IMR-90 (cell line): ENCODE data around the gene SLC4A8. TPM values are rescaled to one million over a fixed set of nuclear protein-coding genes. Genes with fewer than 3 reads are reported as not detected.

Source experiments
- ATAC-seq: fragments of 200-7000 bp; cut with Tn5 transposase; 2 replicates; pipeline ENCODE4 v1.9.1; 2020; ENCODE audit warnings: low read depth, mild to moderate bottlenecking, moderate library complexity
- BruUV-seq: library from RNA; stranded (reverse); fragments of 400-500 nt; replicated peaks from 2 replicates; lab custom pipeline; 2021; lab: Mats Ljungman, UMichigan
- CTCF ChIA-PET: fragments of 300-600 bp; formaldehyde crosslinking; extraction: SDS; loops from one replicate; lab custom pipeline; 2021; ENCODE audit warnings: antibody characterized with exemption; lab: Yijun Ruan, JAX
- POLR2A ChIA-PET: fragments of 300-600 bp; sonication (Branson Sonifier 250); formaldehyde crosslinking; loops from one replicate; lab custom pipeline; 2022; ENCODE audit warnings: antibody characterized with exemption; ENCODE audit not compliant: unreplicated experiment; lab: Charles Lee
- DNase-seq: peaks from one replicate; pipeline ENCODE4 v3.0.0; 2013
- H2AFZ ChIP-seq: replicated peaks from 2 replicates; pipeline ENCODE3; 2013; ENCODE audit warnings: low read length, mild to moderate bottlenecking; ENCODE audit not compliant: poor library complexity
- H2AK5ac ChIP-seq: 2 replicates; pipeline ENCODE4 v1.6.1; 2013; ENCODE audit warnings: low read depth, low read length, inconsistent platforms
- H2AK9ac ChIP-seq: replicated peaks from 2 replicates; pipeline ENCODE3; 2013; ENCODE audit warnings: mild to moderate bottlenecking, low read depth, low read length, moderate library complexity; ENCODE audit not compliant: poor library complexity
- H2BK120ac ChIP-seq: 2 replicates; pipeline ENCODE4 v1.6.1; 2013; ENCODE audit warnings: low read depth, low read length, inconsistent platforms
- H2BK15ac ChIP-seq: 3 replicates; pipeline ENCODE4 v1.6.1; 2013; ENCODE audit warnings: low read depth, low read length, inconsistent platforms
- H2BK20ac ChIP-seq: 2 replicates; pipeline ENCODE4 v1.6.1; 2013; ENCODE audit warnings: low read depth, mild to moderate bottlenecking, inconsistent platforms, low read length, moderate library complexity
- H2BK5ac ChIP-seq: 2 replicates; pipeline ENCODE4 v1.6.1; 2013; ENCODE audit warnings: mild to moderate bottlenecking, low read depth, low read length, inconsistent platforms; ENCODE audit not compliant: poor library complexity, severe bottlenecking
- H3K14ac ChIP-seq: replicated peaks from 2 replicates; pipeline ENCODE4 v1.6.1; 2013; ENCODE audit warnings: low read depth, low read length, inconsistent platforms
- H3K18ac ChIP-seq: 2 replicates; pipeline ENCODE4 v1.6.1; 2013; ENCODE audit warnings: low read depth, low read length, control low read depth
- H3K23ac ChIP-seq: 2 replicates; pipeline ENCODE4 v1.6.1; 2013; ENCODE audit warnings: low read depth, low read length, inconsistent platforms
- H3K27ac ChIP-seq: 2 replicates; pipeline ENCODE4 v1.5.1; 2013; ENCODE audit warnings: mild to moderate bottlenecking, control low read depth, low read length; ENCODE audit not compliant: insufficient read depth
- H3K27me3 ChIP-seq: 2 replicates; pipeline ENCODE4 v1.6.1; 2013; ENCODE audit warnings: low read length; ENCODE audit not compliant: control insufficient read depth, insufficient read depth
- H3K36me3 ChIP-seq: 2 replicates; pipeline ENCODE4 v1.6.1; 2013; ENCODE audit warnings: low read length, mixed read lengths; ENCODE audit not compliant: control insufficient read depth, insufficient read depth
- H3K4ac ChIP-seq: 2 replicates; pipeline ENCODE4 v1.6.1; 2013; ENCODE audit warnings: low read depth, low read length, inconsistent platforms
- H3K4me1 ChIP-seq: 2 replicates; pipeline ENCODE4 v1.6.1; 2013; ENCODE audit warnings: low read length, mixed read lengths; ENCODE audit not compliant: control insufficient read depth, insufficient read depth
- H3K4me2 ChIP-seq: 2 replicates; pipeline ENCODE4 v1.6.1; 2013; ENCODE audit warnings: low read depth, mild to moderate bottlenecking, control low read depth, low read length, moderate library complexity
- H3K4me3 ChIP-seq: 2 replicates; pipeline ENCODE4 v1.5.1; 2013; ENCODE audit warnings: low read depth, mild to moderate bottlenecking, control low read depth, low read length, moderate library complexity; ENCODE audit not compliant: insufficient read depth
- H3K56ac ChIP-seq: 2 replicates; pipeline ENCODE4 v1.6.1; 2013; ENCODE audit warnings: low read length, inconsistent platforms; ENCODE audit not compliant: insufficient read depth; ENCODE audit errors: extremely low read depth
- H3K79me1 ChIP-seq, 2 experiments: 2 replicates each; pipeline ENCODE4 v1.6.1; 2013; ENCODE audit warnings: low read length in 2 of 2, inconsistent platforms in 1 of 2, low read depth in 1 of 2
- H3K9ac ChIP-seq: 2 replicates; pipeline ENCODE4 v1.6.1; 2013; ENCODE audit warnings: low read depth, low read length, control low read depth
- H3K9me1 ChIP-seq: 2 replicates; pipeline ENCODE4 v1.6.1; 2013; ENCODE audit warnings: low read length, inconsistent platforms; ENCODE audit not compliant: insufficient read depth
- H3K9me3 ChIP-seq: 2 replicates; pipeline ENCODE4 v1.6.1; 2013; ENCODE audit warnings: low read length; ENCODE audit not compliant: control insufficient read depth, insufficient read depth
- H4K20me1 ChIP-seq: 2 replicates; pipeline ENCODE4 v1.6.1; 2013; ENCODE audit warnings: low read length, inconsistent platforms; ENCODE audit not compliant: insufficient read depth
- H4K5ac ChIP-seq: 2 replicates; pipeline ENCODE4 v1.6.1; 2013; ENCODE audit warnings: mild to moderate bottlenecking, low read depth, low read length, control low read depth
- H4K8ac ChIP-seq, 2 experiments: 2 replicates each; pipeline ENCODE4 v1.6.1; 2013; ENCODE audit warnings: low read depth in 2 of 2, low read length in 2 of 2, control low read depth in 1 of 2, inconsistent platforms in 1 of 2
- H4K91ac ChIP-seq: 2 replicates; pipeline ENCODE4 v1.6.1; 2013; ENCODE audit warnings: low read depth, low read length, inconsistent platforms; ENCODE audit not compliant: insufficient read depth
- BHLHE40 ChIP-seq: fragments of 150-350 bp; IDR thresholded peaks from 2 replicates; pipeline ENCODE4 v1.6.1; 2016; ENCODE audit warnings: mild to moderate bottlenecking, low read depth, low read length
- CEBPB ChIP-seq: IDR thresholded peaks from 2 replicates; pipeline ENCODE4 v1.6.1; 2012; ENCODE audit warnings: low read depth, low read length, improper control_type of control experiment
- CHD1 ChIP-seq: IDR thresholded peaks from 2 replicates; pipeline ENCODE4 v1.6.1; 2012; ENCODE audit warnings: low read depth, low read length, improper control_type of control experiment
- FOS ChIP-seq: fragments of 150-350 bp; IDR thresholded peaks from 2 replicates; pipeline ENCODE4 v1.6.1; 2016; ENCODE audit warnings: low read depth, low read length
- MAFK ChIP-seq: IDR thresholded peaks from 2 replicates; pipeline ENCODE4 v1.6.1; 2012; ENCODE audit warnings: low read depth, low read length, improper control_type of control experiment
- MAZ ChIP-seq: IDR thresholded peaks from 2 replicates; pipeline ENCODE4 v1.6.1; 2012; ENCODE audit warnings: low read depth, mild to moderate bottlenecking, low read length, improper control_type of control experiment, moderate library complexity, borderline replicate concordance
- MXI1 ChIP-seq: IDR thresholded peaks from 2 replicates; pipeline ENCODE4 v1.6.1; 2012; ENCODE audit warnings: low read depth, mild to moderate bottlenecking, low read length, moderate library complexity, borderline replicate concordance
- NFE2L2 ChIP-seq: fragments of 150-350 bp; IDR thresholded peaks from 2 replicates; pipeline ENCODE4 v1.6.1; 2016; ENCODE audit warnings: low read depth, mild to moderate bottlenecking, low read length
- RAD21 ChIP-seq: IDR thresholded peaks from 2 replicates; pipeline ENCODE4 v1.6.1; 2012; ENCODE audit warnings: low read length, improper control_type of control experiment
- RCOR1 ChIP-seq: IDR thresholded peaks from 2 replicates; pipeline ENCODE4 v1.6.1; 2012; ENCODE audit warnings: mild to moderate bottlenecking, low read length, improper control_type of control experiment; ENCODE audit not compliant: insufficient replicate concordance
- RFX5 ChIP-seq: IDR thresholded peaks from 2 replicates; pipeline ENCODE4 v1.8.0; 2012; ENCODE audit warnings: low read depth, mild to moderate bottlenecking, low read length, moderate library complexity
- USF2 ChIP-seq: fragments of 150-350 bp; IDR thresholded peaks from 2 replicates; pipeline ENCODE4 v1.6.1; 2017; ENCODE audit warnings: mild to moderate bottlenecking, antibody characterized with exemption, low read length, low read depth
- WGBS, 2 experiments: methylation state at CpG; one replicate each; pipeline versions ENCODE4 v1.1.5 to v1.1.7; 2013; ENCODE audit warnings: missing lambda C conversion rate in 2 of 2; ENCODE audit not compliant: insufficient read length in 1 of 2; ENCODE audit errors: extremely low coverage in 2 of 2; 5-methylcytosine and 5-hydroxymethylcytosine counted together
- dilution Hi-C: fragments of 300-500 bp; cut with HindIII; formaldehyde crosslinking; loops from one replicate; pipeline ENCODE4 v1.14.3; 2018; ENCODE audit warnings: low sequenced_read_pairs; ENCODE audit not compliant: unreplicated experiment
- in situ Hi-C: fragments of 300-500 bp; cut with MboI; formaldehyde crosslinking; loops from 3 replicates; pipeline ENCODE4 v1.14.3; 2019; ENCODE audit warnings: low sequenced_read_pairs, inconsistent platforms, mixed read lengths
- intact Hi-C: fragments of 100-400 bp; cut with micrococcal nuclease; formaldehyde crosslinking; loops from 2 replicates; pipeline ENCODE4 v1.10.0; 2022
- polyA plus RNA-seq, 3 experiments: library from polyadenylated mRNA; depleted of rRNA; stranded (reverse); fragments of >200 nt; gene quantifications; 2 replicates each; pipeline ENCODE4 v1.2.3, GENCODE V29; 2012; ENCODE audit warnings: low replicate concordance in 1 of 3
- total RNA-seq: library from RNA; depleted of rRNA; stranded (reverse); fragments of >200 nt; gene quantifications from 2 replicates; pipeline ENCODE4 v1.2.3, GENCODE V29; 2012

The SLC4A8 gene
- total and polyA plus RNA-seq, 2 of the 4 experiments (the other 2 are of a cell fraction), result 3.1 to 5.2 TPM

GRCh38 chr12:51413791-51414190, 10.8 kb upstream of the SLC4A8 start:
- intact Hi-C loops (no loop called here), in situ Hi-C loops (no loop called here), dilution Hi-C loops (no loop called here)
- Histone ChIP-seq H3K9me1 (no peaks in the 10 kb centered on the region), H4K20me1 (no peaks in the 10 kb centered on the region), H3K18ac (no peak overlapping the region), H2AK9ac (no peak overlapping the region), H2BK15ac (no peak overlapping the region), H2BK5ac (no peak overlapping the region), H3K14ac (no peak overlapping the region), H3K27ac (no peak overlapping the region), H3K9ac (no peak overlapping the region), H3K56ac (no peak overlapping the region), H4K8ac (no peak overlapping the region), H3K4me3 (no peak overlapping the region), H3K79me1 (no peaks in the 10 kb centered on the region), H3K9me3 (no peaks in the 10 kb centered on the region), H4K5ac (no peak overlapping the region), H2BK20ac (no peak overlapping the region), H4K91ac (no peak overlapping the region), H3K27me3 (no peaks in the 10 kb centered on the region; the same call in 1 of the 2 replicates), H2AK5ac (no peak overlapping the region), H3K23ac (no peak overlapping the region), H2AFZ (no peak overlapping the region), H3K4me2 (no peak overlapping the region), H3K4ac (no peak overlapping the region), H3K4me1 (no peaks in the 10 kb centered on the region), H2BK120ac (no peak overlapping the region), H3K36me3 (no peaks in the 10 kb centered on the region)
- no peak for DNase-seq
- no peak for ATAC-seq
- TF ChIP-seq CEBPB (no peak), MAZ (no peak), RCOR1 (no peak), MXI1 (no peak), MAFK (no peak), RFX5 (no peak), NFE2L2 (no peak), CHD1 (no peak), USF2 (no peak), BHLHE40 (no peak), RAD21 (no peak), FOS (no peak)
- ChIA-PET CTCF (interaction anchor here (0.7 kb wide), 1 partner anchor 85 kb away, joined by 3 read pairs; no protein-coding TSS in a partner anchor), POLR2A (no interaction called here)
- WGBS, 2 experiments, result no CpG with 5 or more reads among the region's 3 CpGs
- no TSS peak for BruUV-seq
